AG09319 (cell line): ENCODE data around the gene C17orf50.

Source experiments
- DNase-seq: peaks from one replicate; pipeline ENCODE4 v3.0.0-alpha.2; 2010; ENCODE audit warnings: low read depth; ENCODE audit errors: extremely low read depth
- CTCF ChIP-seq: IDR thresholded peaks from 2 replicates; pipeline ENCODE4 v1.5.1; 2011; ENCODE audit warnings: low read depth, mild to moderate bottlenecking, inconsistent platforms, low read length, moderate library complexity

The C17orf50 gene

GRCh38 chr17:35760587-35760986 is at the start of gene C17orf50:
Gene C17orf50, plus strand, starts transcription at chr17:35760887. Its CDS starts 55 bp downstream, at chr17:35760942.
- TF ChIP-seq CTCF = no peak
- no peak for DNase-seq

- DNase-seq = no peak
- TF ChIP-seq CTCF = no peak
Observed at GRCh38 chr17:35710950-35711349, 49.7 kb upstream of the C17orf50 start.

GRCh38 chr17:35713069-35713728 is 47.5 kb upstream of the C17orf50 start:
- DNase-seq = peak; percentile 77
- TF ChIP-seq CTCF = no peak

GRCh38 chr17:35714988-35715387 is 45.7 kb upstream of the C17orf50 start:
- TF ChIP-seq CTCF = no peak
- no peak for DNase-seq

- TF ChIP-seq CTCF = no peak
- DNase-seq = no peak
Observed at GRCh38 chr17:35715416-35715815, 45.3 kb upstream of the C17orf50 start.

- TF ChIP-seq CTCF = no peak
- DNase-seq = no peak
Observed at GRCh38 chr17:35716173-35716572, 44.5 kb upstream of the C17orf50 start.

GRCh38 chr17:35716897-35717465 is 43.7 kb upstream of the C17orf50 start:
- no peak for DNase-seq
- TF ChIP-seq CTCF = no peak
